K562 (cell line): ENCODE measurements around the gene TYMP. TPM values are rescaled to one million over a fixed set of nuclear protein-coding genes. Genes with fewer than 3 reads are reported as not detected.

ENCODE experiments used
- FOXM1 ChIP-seq, 2 experiments: fragments of 450-650 bp in 1 of 2; sonication (generic) in 1 of 2; formaldehyde crosslinking in 1 of 2; IDR thresholded peaks; 2 replicates each; pipeline versions ENCODE4 v1.6.1 to v1.9.0; 2017 to 2022; ENCODE audit warnings: low read depth in 2 of 2, mild to moderate bottlenecking in 2 of 2, missing genetic modification reagents in 1 of 2, moderate library complexity in 1 of 2
- L3MBTL2 ChIP-seq: fragments of 450-650 bp; IDR thresholded peaks from 2 replicates; pipeline ENCODE4 v1.6.1; 2016; ENCODE audit warnings: mild to moderate bottlenecking, moderate library complexity
- MGA ChIP-seq: fragments of 450-650 bp; IDR thresholded peaks from 2 replicates; pipeline ENCODE4 v1.6.1; 2016; ENCODE audit warnings: mild to moderate bottlenecking, moderate library complexity
- MYC ChIP-seq, 2 experiments: fragments of 250-450 bp in 1 of 2; sonication (Bioruptor Pico) in 1 of 2; IDR thresholded peaks; 2 replicates each; pipeline versions ENCODE4 v1.5.1 to v1.6.1; 2012 to 2021; ENCODE audit warnings: low read depth in 2 of 2, borderline replicate concordance in 1 of 2, improper control_type of control experiment in 1 of 2, low read length in 1 of 2, mild to moderate bottlenecking in 1 of 2, moderate library complexity in 1 of 2
- NR2C1 ChIP-seq, 2 experiments: fragments of 450-650 bp; IDR thresholded peaks; 2 replicates each; pipeline ENCODE4 v1.6.1; 2017; ENCODE audit warnings: mild to moderate bottlenecking in 2 of 2, antibody characterized with exemption in 1 of 2, inconsistent platforms in 1 of 2, missing compliant biosample characterization in 1 of 2, missing genetic modification characterization in 1 of 2
- NR4A1 ChIP-seq, 2 experiments: fragments of 250-450 bp in 1 of 2; fragments of 450-650 bp in 1 of 2; sonication (Bioruptor Pico) in 1 of 2; IDR thresholded peaks; 2 replicates each; pipeline versions ENCODE4 v1.4.0 to v1.6.1; 2016 to 2020; ENCODE audit warnings: mild to moderate bottlenecking in 2 of 2, missing compliant biosample characterization in 1 of 2, missing genetic modification characterization in 1 of 2, moderate library complexity in 1 of 2
- POLR2AphosphoS5 ChIP-seq: IDR thresholded peaks from 2 replicates; pipeline ENCODE4 v1.6.1; 2011; ENCODE audit warnings: mild to moderate bottlenecking, low read depth, low read length, moderate library complexity; ENCODE audit not compliant: control insufficient read depth, insufficient read depth
- SUPT5H ChIP-seq: fragments of 450-650 bp; IDR thresholded peaks from 2 replicates; pipeline ENCODE4 v1.6.1; 2016
- ZNF445 ChIP-seq: fragments of 250-450 bp; sonication (Bioruptor Pico); IDR thresholded peaks from 2 replicates; pipeline ENCODE4 v1.4.0; 2020; ENCODE audit warnings: low read depth, mild to moderate bottlenecking, moderate library complexity
- polyA plus RNA-seq, 8 experiments: library from polyadenylated mRNA; depleted of rRNA in 4 of 8; stranded (reverse) in 5 of 8; unstranded in 3 of 8; fragments of >200 nt; fragmentation: Nextera tagmentation in 2 of 8; fragmentation: Illumina TruSeq in 1 of 8; extraction: Ambion mirVana in 2 of 8; extraction: Trizol in 1 of 8; gene quantifications; 2 replicates each; pipeline versions ENCODE4 v1.2.1 to v1.2.3, GENCODE V29; 2011 to 2014; ENCODE audit warnings: inconsistent platforms in 1 of 8, missing spikeins in 1 of 8
- total RNA-seq, 7 experiments: library from RNA; depleted of rRNA in 6 of 7; stranded (reverse); fragments of >200 nt in 6 of 7; fragmentation: Illumina TruSeq in 2 of 7; extraction: Trizol in 2 of 7; gene quantifications; 2 replicates each; pipeline versions ENCODE4 v1.2.1 to v1.2.3, GENCODE V29; 2011 to 2021; ENCODE audit warnings: low replicate concordance in 1 of 7
- TF ChIP-seq, protein P1 (sequence below): IDR thresholded peaks from 2 replicates; pipeline ENCODE4 v1.6.1; 2014; ENCODE audit warnings: antibody characterized with exemption

Gene TYMP
- total and polyA plus RNA-seq, 9 of the 15 experiments (the other 6 are each of a cell fraction or from before 2014, with no cell fraction given) = 0.03 to 4.0 (median 2.4) TPM; not detected in 4

- peak; percentile 85 for TF ChIP-seq SUPT5H
- TF ChIP-seq NR2C1 (IDR thresholded peaks at IDR 0.05) = no peak
- TF ChIP-seq NR2C1 (tag; IDR thresholded peaks at IDR 0.05) = 0 out of 2 replicates have a peak, but pooled peaks have one; percentile 59
- no peak for TF ChIP-seq ZNF445 (CRISPR knock-in tag)
- peak; percentile 66 for TF ChIP-seq MYC (IDR thresholded peaks at IDR 0.05; ENCODE audit: low read depth, low read length)
- peak; percentile 75; the same call in 1 of the 2 replicates for TF ChIP-seq MYC (CRISPR knock-in tag; IDR thresholded peaks at IDR 0.05; ENCODE audit: borderline replicate concordance, low read depth)
- TF ChIP-seq MGA = peak; percentile 89
- peak; percentile 95 for TF ChIP-seq L3MBTL2
- no peak for TF ChIP-seq FOXM1 (IDR thresholded peaks at IDR 0.05; ENCODE audit: low read depth)
- TF ChIP-seq FOXM1 (CRISPR knock-in tag; IDR thresholded peaks at IDR 0.05; ENCODE audit: low read depth) = no peak
- TF ChIP-seq POLR2AphosphoS5 = peak; percentile 46
- TF ChIP-seq NR4A1 (CRISPR knock-in tag; IDR thresholded peaks at IDR 0.05) = no peak
- no peak for TF ChIP-seq NR4A1 (tag; IDR thresholded peaks at IDR 0.05)
- TF ChIP-seq, protein P1, sequence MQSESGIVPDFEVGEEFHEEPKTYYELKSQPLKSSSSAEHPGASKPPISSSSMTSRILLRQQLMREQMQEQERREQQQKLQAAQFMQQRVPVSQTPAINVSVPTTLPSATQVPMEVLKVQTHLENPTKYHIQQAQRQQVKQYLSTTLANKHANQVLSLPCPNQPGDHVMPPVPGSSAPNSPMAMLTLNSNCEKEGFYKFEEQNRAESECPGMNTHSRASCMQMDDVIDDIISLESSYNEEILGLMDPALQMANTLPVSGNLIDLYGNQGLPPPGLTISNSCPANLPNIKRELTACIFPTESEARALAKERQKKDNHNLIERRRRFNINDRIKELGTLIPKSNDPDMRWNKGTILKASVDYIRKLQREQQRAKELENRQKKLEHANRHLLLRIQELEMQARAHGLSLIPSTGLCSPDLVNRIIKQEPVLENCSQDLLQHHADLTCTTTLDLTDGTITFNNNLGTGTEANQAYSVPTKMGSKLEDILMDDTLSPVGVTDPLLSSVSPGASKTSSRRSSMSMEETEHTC = peak; percentile 57; the same call in 1 of the 2 replicates
Measured at GRCh38 chr22:50525104-50525857, 4.5 kb downstream of the TYMP start, which contains the start of gene SCO2 (continued).
